ENCODE measurements around the gene ANKRD6. TPM values are rescaled to one million over a fixed set of nuclear protein-coding genes. Genes with fewer than 3 reads are reported as not detected.

The ANKRD6 gene
- total RNA-seq, 1 experiment from 2014 or later = 2.4 TPM

- Histone ChIP-seq H3K4me1 (ENCODE audit: control insufficient read depth, insufficient read depth, low read length) (no peaks in the 10 kb centered on the region), H3K9me3 (ENCODE audit: control insufficient read depth, insufficient read depth, low read depth, low read length) (no peaks in the 10 kb centered on the region), H3K27ac (ENCODE audit: low read length) (no peak overlapping the region), H3K36me3 (ENCODE audit: control insufficient read depth, insufficient read depth, low read length) (peaks cover 31% of the 10 kb centered on the region), H3K4me3 (ENCODE audit: low read depth in 2 of 2, low read length in 2 of 2) (no peak overlapping the region), H3K27me3 (ENCODE audit: control insufficient read depth, insufficient read depth, low read length) (no peaks in the 10 kb centered on the region)
- POLR2A ChIA-PET = no interaction called here
- CTCF ChIA-PET = no interaction called here
- ATAC-seq = no peak
- intact Hi-C loops (cut with micrococcal nuclease; ENCODE audit: unreplicated experiment) (no loop called here), in situ Hi-C loops (cut with HindIII; ENCODE audit: low pct_unique_long_range_greater_than_20kb, low sequenced_read_pairs) (no loop called here)
- BruUV-seq (replicated peaks) = no TSS peak
- no peak for TF ChIP-seq SIN3A (IDR thresholded peaks at IDR 0.05; ENCODE audit: borderline replicate concordance, insufficient read depth, low read depth, low read length)
- no peak for TF ChIP-seq POLR2AphosphoS5 (IDR thresholded peaks at IDR 0.05; ENCODE audit: low read depth, low read length)
- no peak for TF ChIP-seq TCF7L2 (IDR thresholded peaks at IDR 0.05; ENCODE audit: low read depth, low read length)
- TF ChIP-seq, protein P1, sequence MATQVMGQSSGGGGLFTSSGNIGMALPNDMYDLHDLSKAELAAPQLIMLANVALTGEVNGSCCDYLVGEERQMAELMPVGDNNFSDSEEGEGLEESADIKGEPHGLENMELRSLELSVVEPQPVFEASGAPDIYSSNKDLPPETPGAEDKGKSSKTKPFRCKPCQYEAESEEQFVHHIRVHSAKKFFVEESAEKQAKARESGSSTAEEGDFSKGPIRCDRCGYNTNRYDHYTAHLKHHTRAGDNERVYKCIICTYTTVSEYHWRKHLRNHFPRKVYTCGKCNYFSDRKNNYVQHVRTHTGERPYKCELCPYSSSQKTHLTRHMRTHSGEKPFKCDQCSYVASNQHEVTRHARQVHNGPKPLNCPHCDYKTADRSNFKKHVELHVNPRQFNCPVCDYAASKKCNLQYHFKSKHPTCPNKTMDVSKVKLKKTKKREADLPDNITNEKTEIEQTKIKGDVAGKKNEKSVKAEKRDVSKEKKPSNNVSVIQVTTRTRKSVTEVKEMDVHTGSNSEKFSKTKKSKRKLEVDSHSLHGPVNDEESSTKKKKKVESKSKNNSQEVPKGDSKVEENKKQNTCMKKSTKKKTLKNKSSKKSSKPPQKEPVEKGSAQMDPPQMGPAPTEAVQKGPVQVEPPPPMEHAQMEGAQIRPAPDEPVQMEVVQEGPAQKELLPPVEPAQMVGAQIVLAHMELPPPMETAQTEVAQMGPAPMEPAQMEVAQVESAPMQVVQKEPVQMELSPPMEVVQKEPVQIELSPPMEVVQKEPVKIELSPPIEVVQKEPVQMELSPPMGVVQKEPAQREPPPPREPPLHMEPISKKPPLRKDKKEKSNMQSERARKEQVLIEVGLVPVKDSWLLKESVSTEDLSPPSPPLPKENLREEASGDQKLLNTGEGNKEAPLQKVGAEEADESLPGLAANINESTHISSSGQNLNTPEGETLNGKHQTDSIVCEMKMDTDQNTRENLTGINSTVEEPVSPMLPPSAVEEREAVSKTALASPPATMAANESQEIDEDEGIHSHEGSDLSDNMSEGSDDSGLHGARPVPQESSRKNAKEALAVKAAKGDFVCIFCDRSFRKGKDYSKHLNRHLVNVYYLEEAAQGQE (IDR thresholded peaks at IDR 0.05; ENCODE audit: insufficient read depth in 1 of 2, low read depth in 2 of 2, low read length in 1 of 2) = no peak
- TF ChIP-seq CTCF (IDR thresholded peaks at IDR 0.05) = no peak
- DNase-seq (ENCODE audit: low read depth, low spot score) = no peak
These were observed 243.2 kb downstream of the ANKRD6 start for GRCh38 chr6:89675949-89676748.

- Histone ChIP-seq H3K27ac (ENCODE audit: low read length) (no peak overlapping the region), H3K27me3 (ENCODE audit: control insufficient read depth, insufficient read depth, low read length) (no peaks in the 10 kb centered on the region), H3K4me3 (ENCODE audit: low read depth in 2 of 2, low read length in 2 of 2) (no peak overlapping the region), H3K9me3 (ENCODE audit: control insufficient read depth, insufficient read depth, low read depth, low read length) (no peaks in the 10 kb centered on the region), H3K36me3 (ENCODE audit: control insufficient read depth, insufficient read depth, low read length) (peaks cover 24% of the 10 kb centered on the region), H3K4me1 (ENCODE audit: control insufficient read depth, insufficient read depth, low read length) (no peaks in the 10 kb centered on the region)
- TF ChIP-seq, protein P1 (IDR thresholded peaks at IDR 0.05; ENCODE audit: insufficient read depth in 1 of 2, low read depth in 2 of 2, low read length in 1 of 2) = no peak
- TF ChIP-seq CTCF (IDR thresholded peaks at IDR 0.05) (no peak), SIN3A (IDR thresholded peaks at IDR 0.05; ENCODE audit: borderline replicate concordance, insufficient read depth, low read depth, low read length) (no peak), TCF7L2 (IDR thresholded peaks at IDR 0.05; ENCODE audit: low read depth, low read length) (no peak), POLR2AphosphoS5 (IDR thresholded peaks at IDR 0.05; ENCODE audit: low read depth, low read length) (no peak)
- ATAC-seq (no peak), DNase-seq (ENCODE audit: low read depth, low spot score) (no peak)
- CTCF ChIA-PET = no interaction called here
- no TSS peak for BruUV-seq (replicated peaks)
- intact Hi-C loops (cut with micrococcal nuclease; ENCODE audit: unreplicated experiment) = no loop called here
- in situ Hi-C loops (cut with HindIII; ENCODE audit: low pct_unique_long_range_greater_than_20kb, low sequenced_read_pairs) = no loop called here
- POLR2A ChIA-PET = no interaction called here
These were observed 245.6 kb downstream of the ANKRD6 start for GRCh38 chr6:89678531-89678930.
